Mucosa of stomach (tissue), 1 donor: Measurements from ENCODE around the gene RHOB.

ENCODE experiments used
- H3K27me3 ChIP-seq: one replicate; pipeline ENCODE4 v1.7.0; 2013; ENCODE audit warnings: mild to moderate bottlenecking, low read length; ENCODE audit not compliant: control insufficient read depth, insufficient read depth
- H3K36me3 ChIP-seq: one replicate; pipeline ENCODE4 v1.7.0; 2013; ENCODE audit warnings: low read length; ENCODE audit not compliant: control insufficient read depth, insufficient read depth
- H3K4me1 ChIP-seq: one replicate; pipeline ENCODE4 v1.7.0; 2013; ENCODE audit warnings: mild to moderate bottlenecking, low read length; ENCODE audit not compliant: control insufficient read depth, insufficient read depth
- H3K4me3 ChIP-seq: one replicate; pipeline ENCODE4 v1.7.0; 2013; ENCODE audit warnings: low read length
- H3K9ac ChIP-seq: one replicate; pipeline ENCODE4 v1.7.0; 2013; ENCODE audit warnings: mild to moderate bottlenecking, low read length, moderate library complexity
- H3K9me3 ChIP-seq: one replicate; pipeline ENCODE4 v1.7.0; 2013; ENCODE audit warnings: mild to moderate bottlenecking, low read length, moderate library complexity; ENCODE audit not compliant: control insufficient read depth
- donor health status: Pancreatic carcinoma.

RHOB gene

GRCh38 chr2:20467789-20468548, 21.1 kb downstream of the RHOB start:
- Histone ChIP-seq H3K27me3 (no peaks in the 10 kb centered on the region), H3K4me3 (no peak overlapping the region), H3K4me1 (peaks cover 41% of the 10 kb centered on the region), H3K9me3 (no peaks in the 10 kb centered on the region), H3K9ac (no peak overlapping the region), H3K36me3 (no peaks in the 10 kb centered on the region)

DNA sequence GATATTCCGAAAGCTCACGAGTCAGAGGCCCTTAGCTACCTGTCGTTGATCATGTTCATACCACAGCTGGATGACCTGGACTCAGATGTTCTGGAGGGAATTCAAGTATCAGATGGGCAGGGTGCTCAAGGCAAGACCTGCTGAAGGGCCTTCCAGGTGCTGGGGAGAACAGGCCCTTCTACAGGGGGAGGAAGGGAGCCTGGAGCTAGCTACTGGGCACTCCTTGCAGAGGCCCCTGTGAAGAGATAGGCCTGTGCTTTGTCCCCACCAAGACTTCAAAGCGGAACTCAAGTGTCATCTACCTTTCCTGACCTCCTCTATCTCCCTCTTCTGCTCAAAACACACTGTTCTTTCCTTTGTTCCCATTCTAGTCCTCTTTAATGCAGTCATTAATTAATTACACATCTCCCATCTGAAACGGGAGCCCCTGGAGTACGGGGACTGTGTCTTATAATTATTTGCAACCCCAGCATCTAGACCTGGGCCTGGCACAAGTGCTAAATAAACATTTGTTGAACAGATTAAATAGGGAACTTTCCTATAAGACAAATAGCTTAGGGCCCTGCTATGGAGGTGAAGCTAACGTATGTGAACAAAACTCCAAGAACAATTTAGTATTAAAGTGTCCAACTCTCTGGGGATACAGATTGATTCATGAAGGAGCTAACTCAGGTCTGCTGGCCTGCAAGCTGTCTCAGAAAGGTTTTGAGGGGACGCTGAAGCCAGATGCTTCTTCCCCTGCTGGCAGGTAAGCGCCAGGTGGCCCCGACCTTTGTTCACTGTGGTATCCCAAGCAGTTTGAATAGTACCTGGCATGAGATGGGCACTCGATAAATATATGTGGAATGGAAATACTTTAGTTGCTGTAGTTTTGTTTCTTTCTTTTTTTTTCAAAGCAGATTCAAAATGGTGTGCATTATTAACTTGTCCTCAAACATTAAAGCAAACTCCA, 22.0 kb downstream of the RHOB start:
- Histone ChIP-seq H3K9ac (no peak overlapping the region), H3K9me3 (no peaks in the 10 kb centered on the region), H3K4me3 (no peak overlapping the region), H3K27me3 (no peaks in the 10 kb centered on the region), H3K36me3 (no peaks in the 10 kb centered on the region), H3K4me1 (peaks cover 41% of the 10 kb centered on the region)

DNA sequence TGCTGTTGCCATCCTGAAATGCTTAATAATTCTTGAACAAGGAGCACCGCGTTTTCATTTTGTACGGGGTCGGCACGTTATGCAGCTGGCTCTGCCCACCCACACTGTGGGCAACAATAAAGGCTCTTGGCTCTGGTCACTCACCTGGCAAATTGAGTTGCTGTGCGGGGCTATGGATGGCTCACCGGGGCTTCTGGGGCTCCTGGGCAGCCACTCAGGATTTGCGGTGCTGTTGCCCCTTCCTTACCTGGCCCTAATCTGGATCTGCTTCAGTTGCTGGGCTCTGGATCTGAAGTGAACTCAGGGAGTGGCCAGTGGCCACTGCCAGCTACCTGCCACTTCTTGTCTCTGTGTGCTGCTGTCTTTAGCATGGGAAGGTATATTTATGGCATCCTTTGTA, 22.7 kb downstream of the RHOB start:
- Histone ChIP-seq H3K36me3 (no peaks in the 10 kb centered on the region), H3K4me1 (peaks cover 41% of the 10 kb centered on the region)

GRCh38 chr2:20470211-20470610, 23.3 kb downstream of the RHOB start:
- no peaks in the 10 kb centered on the region for H3K27me3 ChIP-seq
- no peaks in the 10 kb centered on the region for H3K9me3 ChIP-seq
- H3K36me3 ChIP-seq = no peaks in the 10 kb centered on the region
- peaks cover 46% of the 10 kb centered on the region for H3K4me1 ChIP-seq
- no peak overlapping the region for H3K4me3 ChIP-seq
- no peak overlapping the region for H3K9ac ChIP-seq

More for the DNA sequence above, 22.7 kb downstream of the RHOB start:
- Histone ChIP-seq H3K9me3 (no peaks in the 10 kb centered on the region), H3K9ac (no peak overlapping the region), H3K4me3 (no peak overlapping the region), H3K27me3 (no peaks in the 10 kb centered on the region)

GRCh38 chr2:20471148-20471547, 24.3 kb downstream of the RHOB start:
- Histone ChIP-seq H3K36me3 (no peaks in the 10 kb centered on the region), H3K4me1 (peaks cover 44% of the 10 kb centered on the region)

DNA sequence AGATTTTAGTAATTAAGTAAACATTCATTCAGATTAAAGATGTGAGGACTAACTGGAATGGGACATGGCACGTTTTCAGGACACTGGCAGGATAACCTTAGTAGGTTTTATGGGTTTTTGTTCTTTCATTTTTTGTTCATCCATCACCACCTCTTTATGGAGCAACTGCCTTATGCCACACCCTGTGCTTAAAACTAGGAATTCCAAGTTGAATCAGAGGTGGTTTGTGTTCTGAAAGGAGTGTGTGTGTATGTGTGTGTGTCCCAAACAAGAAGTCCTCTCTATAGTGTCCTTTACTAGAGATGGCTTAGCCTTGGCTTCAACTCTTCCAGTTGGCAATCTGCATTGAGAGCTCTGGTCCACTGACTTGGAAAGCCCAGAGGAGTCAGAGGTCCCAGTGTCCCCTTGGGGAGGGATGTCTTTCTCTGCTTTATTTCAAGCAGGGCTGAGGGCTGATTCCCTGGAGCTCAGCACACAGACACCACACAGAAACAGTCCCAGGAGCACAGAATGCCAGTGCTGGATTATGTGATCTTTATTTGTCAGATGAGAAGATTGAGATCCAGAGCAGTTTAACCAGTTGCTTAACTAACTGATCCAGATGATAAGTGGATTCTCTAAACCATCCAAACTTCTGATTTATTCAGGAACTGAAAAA, 25.2 kb downstream of the RHOB start:
- no peaks in the 10 kb centered on the region for H3K9me3 ChIP-seq
- H3K4me3 ChIP-seq = no peak overlapping the region
- H3K4me1 ChIP-seq = peaks cover 38% of the 10 kb centered on the region
- no peaks in the 10 kb centered on the region for H3K27me3 ChIP-seq
- no peaks in the 10 kb centered on the region for H3K36me3 ChIP-seq
- H3K9ac ChIP-seq = no peak overlapping the region

More at GRCh38 chr2:20471148-20471547, 24.3 kb downstream of the RHOB start:
- H3K4me3 ChIP-seq = no peak overlapping the region
- H3K27me3 ChIP-seq = no peaks in the 10 kb centered on the region
- H3K9me3 ChIP-seq = no peaks in the 10 kb centered on the region
- no peak overlapping the region for H3K9ac ChIP-seq

- H3K9me3 ChIP-seq = no peaks in the 10 kb centered on the region
- H3K9ac ChIP-seq = no peak overlapping the region
- no peaks in the 10 kb centered on the region for H3K36me3 ChIP-seq
- H3K27me3 ChIP-seq = no peaks in the 10 kb centered on the region
- no peak overlapping the region for H3K4me3 ChIP-seq
- H3K4me1 ChIP-seq = peaks cover 34% of the 10 kb centered on the region
Observed at GRCh38 chr2:20472569-20472968, 25.7 kb downstream of the RHOB start.

GRCh38 chr2:20473128-20473527, 26.3 kb downstream of the RHOB start:
- H3K36me3 ChIP-seq = no peaks in the 10 kb centered on the region
- no peaks in the 10 kb centered on the region for H3K27me3 ChIP-seq
- no peaks in the 10 kb centered on the region for H3K9me3 ChIP-seq
- no peak overlapping the region for H3K4me3 ChIP-seq
- H3K9ac ChIP-seq = no peak overlapping the region
- H3K4me1 ChIP-seq = peaks cover 29% of the 10 kb centered on the region

DNA sequence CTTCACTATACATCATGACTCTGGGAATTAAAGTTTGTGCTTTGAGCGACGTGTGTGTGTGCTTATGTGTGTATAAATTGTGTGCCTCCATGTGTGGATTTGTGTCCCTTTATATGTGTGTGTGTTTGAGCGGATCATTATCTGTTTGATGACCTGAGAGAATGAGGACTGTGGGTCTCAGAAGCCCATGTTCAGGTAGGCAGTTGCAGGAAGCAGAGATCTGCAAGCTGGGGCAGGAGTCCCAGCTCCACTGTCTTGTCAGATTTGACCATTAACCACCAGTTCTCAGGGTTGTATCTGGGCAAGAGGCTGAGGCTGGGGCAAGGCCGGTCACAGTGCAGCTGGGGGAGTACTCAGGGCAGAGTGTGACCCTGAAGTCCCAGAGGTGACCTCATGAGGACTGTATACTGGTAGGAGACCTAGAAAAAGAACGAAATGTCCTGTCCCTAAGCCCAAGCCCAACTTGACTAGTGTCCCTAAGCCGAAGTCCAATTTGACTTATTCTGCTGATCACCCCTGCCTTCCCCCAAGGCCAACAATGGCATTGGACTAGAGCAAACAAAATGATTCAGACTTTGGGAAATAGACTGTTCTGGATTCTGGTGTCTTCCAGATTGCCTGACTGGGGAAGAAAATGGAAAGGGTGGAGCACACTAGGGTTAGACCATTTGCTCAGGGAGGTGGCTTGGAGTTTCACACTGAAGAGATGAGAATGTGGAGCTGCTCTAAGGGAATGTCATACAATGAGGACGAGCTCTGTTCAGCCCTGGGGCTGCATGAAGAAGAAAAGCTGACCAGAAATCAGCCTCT, 28.1 kb downstream of the RHOB start:
- peaks cover 11% of the 10 kb centered on the region for H3K4me1 ChIP-seq
- no peak overlapping the region for H3K4me3 ChIP-seq
- no peaks in the 10 kb centered on the region for H3K9me3 ChIP-seq
- no peaks in the 10 kb centered on the region for H3K27me3 ChIP-seq
- H3K36me3 ChIP-seq = no peaks in the 10 kb centered on the region
- H3K9ac ChIP-seq = no peak overlapping the region

GRCh38 chr2:20475567-20475952, 28.7 kb downstream of the RHOB start:
- Histone ChIP-seq H3K36me3 (no peaks in the 10 kb centered on the region), H3K4me3 (no peak overlapping the region), H3K27me3 (no peaks in the 10 kb centered on the region)

DNA sequence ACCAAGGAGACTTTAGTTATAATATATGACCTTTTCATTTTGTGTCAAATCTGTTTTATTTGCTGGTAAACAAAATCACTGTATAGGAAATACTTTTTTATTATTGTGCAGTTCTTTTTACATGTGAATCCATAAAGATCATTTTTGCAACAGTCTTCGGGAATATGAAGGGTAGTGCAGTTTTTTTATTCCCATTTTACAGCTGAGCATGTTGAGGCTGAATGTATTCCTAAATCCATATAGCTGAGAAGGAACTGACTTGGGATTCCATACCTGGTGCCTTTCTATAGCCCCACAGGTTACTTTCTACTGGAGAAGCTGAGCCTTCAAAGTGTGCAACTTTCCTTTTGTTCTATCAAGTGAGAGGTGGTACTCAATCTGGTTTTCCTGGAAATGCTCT, 29.6 kb downstream of the RHOB start:
- H3K9me3 ChIP-seq = no peaks in the 10 kb centered on the region
- no peaks in the 10 kb centered on the region for H3K36me3 ChIP-seq
- no peak overlapping the region for H3K4me3 ChIP-seq
- H3K4me1 ChIP-seq = peaks cover 11% of the 10 kb centered on the region
- no peaks in the 10 kb centered on the region for H3K27me3 ChIP-seq
- no peak overlapping the region for H3K9ac ChIP-seq

More at GRCh38 chr2:20475567-20475952, 28.7 kb downstream of the RHOB start:
- Histone ChIP-seq H3K4me1 (peaks cover 11% of the 10 kb centered on the region), H3K9ac (no peak overlapping the region), H3K9me3 (no peaks in the 10 kb centered on the region)
